GM12878 (cell line): ENCODE data around the gene SNX22. TPM values are rescaled to one million over a fixed set of nuclear protein-coding genes. Genes with fewer than 3 reads are reported as not detected.

Source experiments
- ATAC-seq: fragments of 200-7000 bp; cut with Tn5 transposase; 3 replicates; pipeline ENCODE4 v1.9.1; 2020; ENCODE audit warnings: mild to moderate bottlenecking, moderate library complexity
- BruUV-seq: library from RNA; stranded (reverse); fragments of 400-500 nt; replicated peaks from 2 replicates; lab custom pipeline; 2021; lab: Mats Ljungman, UMichigan
- CTCF ChIA-PET: fragments of 300-600 bp; sonication (Branson Sonifier 250); formaldehyde crosslinking; extraction: SDS; loops from one replicate; lab custom pipeline; 2021; ENCODE audit warnings: inconsistent platforms; lab: Yijun Ruan, JAX
- POLR2A ChIA-PET: fragments of 350-600 bp; formaldehyde crosslinking; extraction: SDS; loops from one replicate; lab custom pipeline; 2021; ENCODE audit warnings: inconsistent platforms; lab: Charles Lee
- RAD21 ChIA-PET: fragments of 300-600 bp; sonication (Branson Sonifier 250); formaldehyde crosslinking; loops from one replicate; lab custom pipeline; 2023; ENCODE audit warnings: antibody characterized with exemption; ENCODE audit not compliant: unreplicated experiment; lab: Charles Lee
- SMC1A ChIA-PET: fragments of 300-600 bp; sonication (Branson Sonifier 250); formaldehyde crosslinking; loops from one replicate; lab custom pipeline; 2023; ENCODE audit not compliant: unreplicated experiment, uncharacterized antibody; lab: Charles Lee
- DNase-seq: peaks from one replicate; pipeline ENCODE4 v3.0.0-alpha.2; 2011; ENCODE audit warnings: low read depth, low spot score
- FAIRE-seq: peaks from 3 replicates; lab custom pipeline; 2011; peaks lifted over from hg19 to GRCh38; lab: Jason Lieb, UNC
- H2AFZ ChIP-seq: 2 replicates; pipeline ENCODE4 v1.6.0; 2011; ENCODE audit warnings: low read depth, low read length, control low read depth; ENCODE audit not compliant: control insufficient read depth
- H3K27ac ChIP-seq: 2 replicates; pipeline ENCODE4 v1.5.1; 2011; ENCODE audit warnings: control low read depth; ENCODE audit not compliant: control insufficient read depth, insufficient read depth
- H3K27me3 ChIP-seq, 2 experiments: replicated peaks in 1 of 2; 2 replicates each; pipeline versions ENCODE4 v1.6.0 to v1.6.1; 2011; ENCODE audit warnings: low read length in 1 of 2; ENCODE audit not compliant: control insufficient read depth in 2 of 2, insufficient read depth in 2 of 2
- H3K36me3 ChIP-seq, 2 experiments: 2 replicates each; pipeline ENCODE4 v1.5.1; 2011; ENCODE audit warnings: low read length in 1 of 2; ENCODE audit not compliant: control insufficient read depth in 2 of 2, insufficient read depth in 2 of 2
- H3K4me1 ChIP-seq: 2 replicates; pipeline ENCODE4 v1.6.1; 2011; ENCODE audit warnings: mild to moderate bottlenecking, low read length, moderate library complexity, mixed read lengths; ENCODE audit not compliant: control insufficient read depth, insufficient read depth
- H3K4me2 ChIP-seq: 2 replicates; pipeline ENCODE4 v1.6.0; 2011; ENCODE audit warnings: control low read depth; ENCODE audit not compliant: control insufficient read depth, insufficient read depth
- H3K4me3 ChIP-seq: fragments of 200-600 bp; sonication (generic); 2 replicates; pipeline ENCODE4 v1.5.1; 2016
- H3K79me2 ChIP-seq: 2 replicates; pipeline ENCODE4 v1.6.0; 2011; ENCODE audit warnings: low read length; ENCODE audit not compliant: control insufficient read depth, insufficient read depth
- H3K9ac ChIP-seq: 2 replicates; pipeline ENCODE4 v1.8.0; 2011; ENCODE audit warnings: low read length, control low read depth, mixed read lengths; ENCODE audit not compliant: control insufficient read depth, insufficient read depth
- H3K9me3 ChIP-seq: replicated peaks from 3 replicates; pipeline ENCODE4 v1.5.1; 2011; ENCODE audit warnings: mild to moderate bottlenecking, low read length; ENCODE audit not compliant: control insufficient read depth, insufficient read depth
- H4K20me1 ChIP-seq: 2 replicates; pipeline ENCODE4 v1.6.0; 2011; ENCODE audit not compliant: control insufficient read depth, insufficient read depth
- BACH1 ChIP-seq: fragments of 450-650 bp; IDR thresholded peaks from 2 replicates; pipeline ENCODE4 v1.6.1; 2017; ENCODE audit warnings: mild to moderate bottlenecking, borderline replicate concordance
- CHD2 ChIP-seq: IDR thresholded peaks from 2 replicates; pipeline ENCODE4 v1.6.1; 2011; ENCODE audit warnings: low read depth, low read length, improper control_type of control experiment, borderline replicate concordance
- GABPA ChIP-seq: IDR thresholded peaks from 2 replicates; pipeline ENCODE4 v1.6.1; 2014; ENCODE audit warnings: antibody characterized with exemption, low read depth, mild to moderate bottlenecking, inconsistent platforms
- RAD51 ChIP-seq: fragments of 450-650 bp; IDR thresholded peaks from 2 replicates; pipeline ENCODE4 v1.6.1; 2016; ENCODE audit warnings: moderate library complexity, mild to moderate bottlenecking, inconsistent platforms
- RCOR1 ChIP-seq: conservative IDR thresholded peaks from 2 replicates; pipeline ENCODE4 v1.6.1; 2012; ENCODE audit warnings: low read depth, low read length, improper control_type of control experiment
- SMAD1 ChIP-seq: fragments of 450-650 bp; IDR thresholded peaks from 2 replicates; pipeline ENCODE4 v1.6.1; 2018; ENCODE audit warnings: mild to moderate bottlenecking, low read depth; ENCODE audit not compliant: partially characterized antibody
- STAT1 ChIP-seq: fragments of 450-650 bp; conservative IDR thresholded peaks from 2 replicates; pipeline ENCODE4 v1.6.1; 2014; ENCODE audit warnings: antibody characterized with exemption, mild to moderate bottlenecking
- ZBED1 ChIP-seq: IDR thresholded peaks from 2 replicates; pipeline ENCODE4 v1.6.1; 2016; ENCODE audit warnings: borderline replicate concordance
- ZNF274 ChIP-seq: IDR thresholded peaks from one replicate; pipeline ENCODE4 v1.8.0; 2011; ENCODE audit not compliant: insufficient read length, insufficient read depth
- ZZZ3 ChIP-seq: IDR thresholded peaks from 2 replicates; pipeline ENCODE4 v1.6.1; 2011; ENCODE audit warnings: low read depth; ENCODE audit not compliant: control insufficient read depth, insufficient read length
- WGBS: methylation state at CpG from one replicate; pipeline ENCODE4 v1.1.6; 2016; ENCODE audit warnings: low lambda C conversion rate; ENCODE audit not compliant: insufficient replicate concordance, insufficient coverage; ENCODE audit errors: missing lambda C conversion rate; 5-methylcytosine and 5-hydroxymethylcytosine counted together
- in situ Hi-C: fragments of 300-500 bp; cut with MboI; formaldehyde crosslinking; loops from 9 replicates; pipeline ENCODE4 v1.14.3; 2018; ENCODE audit warnings: mixed read lengths
- intact Hi-C: fragments of 100-400 bp; cut with micrococcal nuclease; formaldehyde crosslinking; loops from one replicate; pipeline ENCODE4 v1.14.2; 2022; ENCODE audit not compliant: unreplicated experiment
- polyA plus RNA-seq, 11 experiments: library from polyadenylated mRNA; depleted of rRNA in 4 of 11; unstranded in 6 of 11; stranded (reverse) in 5 of 11; fragments of >200 nt; fragmentation: Nextera tagmentation in 4 of 11; fragmentation: Illumina TruSeq in 1 of 11; extraction: Ambion mirVana in 4 of 11; extraction: Trizol in 1 of 11; gene quantifications; 1 replicate in 1 of 11; 2 replicates in 10 of 11; pipeline versions ENCODE4 v1.2.1 to v1.2.3, GENCODE V29; 2011 to 2016; ENCODE audit warnings: inconsistent platforms in 2 of 11, missing spikeins in 2 of 11, low read depth in 1 of 11
- total RNA-seq, 4 experiments: library from RNA; depleted of rRNA in 3 of 4; stranded (reverse); fragments of >200 nt in 3 of 4; fragmentation: Illumina TruSeq in 1 of 4; extraction: Trizol in 1 of 4; gene quantifications; 2 replicates each; pipeline versions ENCODE4 v1.2.1 to v1.2.3, GENCODE V29; 2013 to 2021
- TF ChIP-seq, protein P1 (sequence below): fragments of 450-650 bp; IDR thresholded peaks from 2 replicates; pipeline ENCODE4 v1.6.1; 2017; ENCODE audit warnings: borderline replicate concordance
- TF ChIP-seq, protein P2 (sequence below): IDR thresholded peaks from 2 replicates; pipeline ENCODE4 v1.6.1; 2011; ENCODE audit warnings: low read depth, low read length, improper control_type of control experiment, borderline replicate concordance
- TF ChIP-seq, protein P3 (sequence below): IDR thresholded peaks from 2 replicates; pipeline ENCODE4 v1.6.1; 2012; ENCODE audit warnings: mild to moderate bottlenecking, low read depth, low read length

Gene SNX22
- total and polyA plus RNA-seq, 10 of the 15 experiments (the other 5 are each of a cell fraction or from before 2014, with no cell fraction given), result 4.4 to 29.0 (median 8.7) TPM

DNA sequence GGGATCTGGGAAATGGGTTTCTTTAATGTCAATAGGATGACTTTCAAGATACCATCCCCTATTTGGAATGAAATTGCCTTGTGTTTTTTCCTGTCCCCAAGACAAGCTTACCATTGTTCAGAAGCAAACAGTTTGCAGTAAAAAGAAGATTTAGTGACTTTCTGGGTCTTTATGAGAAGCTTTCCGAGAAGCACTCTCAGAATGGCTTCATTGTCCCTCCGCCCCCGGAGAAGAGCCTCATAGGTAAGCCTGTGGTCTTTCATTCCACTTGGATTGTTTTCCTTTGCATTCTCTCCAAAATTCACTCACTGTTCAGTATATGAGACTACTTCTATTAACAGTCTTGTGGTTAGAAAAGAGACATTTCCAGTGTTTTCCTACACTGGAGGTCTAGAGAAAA, 25.6 kb upstream of the SNX22 start (continued):
- TF ChIP-seq, protein P1, sequence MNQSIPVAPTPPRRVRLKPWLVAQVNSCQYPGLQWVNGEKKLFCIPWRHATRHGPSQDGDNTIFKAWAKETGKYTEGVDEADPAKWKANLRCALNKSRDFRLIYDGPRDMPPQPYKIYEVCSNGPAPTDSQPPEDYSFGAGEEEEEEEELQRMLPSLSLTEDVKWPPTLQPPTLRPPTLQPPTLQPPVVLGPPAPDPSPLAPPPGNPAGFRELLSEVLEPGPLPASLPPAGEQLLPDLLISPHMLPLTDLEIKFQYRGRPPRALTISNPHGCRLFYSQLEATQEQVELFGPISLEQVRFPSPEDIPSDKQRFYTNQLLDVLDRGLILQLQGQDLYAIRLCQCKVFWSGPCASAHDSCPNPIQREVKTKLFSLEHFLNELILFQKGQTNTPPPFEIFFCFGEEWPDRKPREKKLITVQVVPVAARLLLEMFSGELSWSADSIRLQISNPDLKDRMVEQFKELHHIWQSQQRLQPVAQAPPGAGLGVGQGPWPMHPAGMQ, result no peak
- no peak for TF ChIP-seq ZNF274
- no peak for TF ChIP-seq SMAD1
- TF ChIP-seq, protein P2, sequence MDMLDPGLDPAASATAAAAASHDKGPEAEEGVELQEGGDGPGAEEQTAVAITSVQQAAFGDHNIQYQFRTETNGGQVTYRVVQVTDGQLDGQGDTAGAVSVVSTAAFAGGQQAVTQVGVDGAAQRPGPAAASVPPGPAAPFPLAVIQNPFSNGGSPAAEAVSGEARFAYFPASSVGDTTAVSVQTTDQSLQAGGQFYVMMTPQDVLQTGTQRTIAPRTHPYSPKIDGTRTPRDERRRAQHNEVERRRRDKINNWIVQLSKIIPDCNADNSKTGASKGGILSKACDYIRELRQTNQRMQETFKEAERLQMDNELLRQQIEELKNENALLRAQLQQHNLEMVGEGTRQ, result no peak

DNA sequence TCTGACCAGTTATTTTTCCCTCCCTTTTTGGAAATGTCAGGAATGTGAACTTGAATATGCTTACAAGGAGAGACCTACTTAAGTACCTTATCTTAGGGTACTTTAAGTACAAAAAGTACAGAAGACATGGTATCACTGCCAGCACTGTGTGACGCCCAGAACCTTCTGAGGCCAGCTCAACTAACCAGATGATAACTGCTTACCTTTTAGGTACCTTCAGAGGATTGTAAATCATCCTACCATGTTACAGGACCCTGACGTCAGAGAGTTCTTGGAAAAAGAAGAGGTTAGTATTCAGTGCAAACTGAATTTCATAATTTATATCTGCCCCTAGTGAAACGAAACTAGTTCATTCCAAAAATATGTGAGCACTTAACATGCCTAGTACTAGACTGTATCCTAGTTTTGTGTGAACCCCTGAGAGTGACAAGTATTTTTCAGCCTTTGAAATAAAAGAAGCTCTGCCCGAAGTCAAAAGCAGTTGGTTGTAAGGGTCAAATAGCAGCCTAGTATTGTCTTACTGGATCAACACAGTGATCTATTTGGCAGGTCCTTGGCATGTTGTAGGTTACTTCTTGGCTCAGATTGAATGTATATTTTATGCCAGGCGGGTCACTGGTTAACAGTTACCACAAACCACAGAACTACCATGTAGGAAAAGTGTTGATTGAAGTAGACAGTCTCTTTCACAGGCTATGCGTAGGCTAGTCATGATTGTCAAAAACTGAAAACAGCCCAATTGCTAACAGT, 23.8 kb upstream of the SNX22 start:
- RAD21 ChIA-PET, result no interaction called here
- Histone ChIP-seq H3K4me1 (no peaks in the 10 kb centered on the region), H3K27me3 (no peaks in the 10 kb centered on the region), H3K9me3 (no peaks in the 10 kb centered on the region; the same call in 2 of the 3 replicates), H3K36me3 (peaks cover 23 to 48% of the 10 kb centered on the region in 2 experiments), H2AFZ (no peak overlapping the region), H3K27ac (no peak overlapping the region), H3K4me2 (no peak overlapping the region), H3K9ac (no peak overlapping the region), H4K20me1 (no peaks in the 10 kb centered on the region), H3K79me2 (no peaks in the 10 kb centered on the region), H3K4me3 (no peak overlapping the region)
- CTCF ChIA-PET, result no interaction called here
- WGBS, result 80% methylated on average over 6 of the region's 6 CpGs
- SMC1A ChIA-PET, result no interaction called here
- no peak for DNase-seq
- no TSS peak for BruUV-seq
- intact Hi-C loops (no loop called here), in situ Hi-C loops (no loop called here)
- TF ChIP-seq, protein P3, sequence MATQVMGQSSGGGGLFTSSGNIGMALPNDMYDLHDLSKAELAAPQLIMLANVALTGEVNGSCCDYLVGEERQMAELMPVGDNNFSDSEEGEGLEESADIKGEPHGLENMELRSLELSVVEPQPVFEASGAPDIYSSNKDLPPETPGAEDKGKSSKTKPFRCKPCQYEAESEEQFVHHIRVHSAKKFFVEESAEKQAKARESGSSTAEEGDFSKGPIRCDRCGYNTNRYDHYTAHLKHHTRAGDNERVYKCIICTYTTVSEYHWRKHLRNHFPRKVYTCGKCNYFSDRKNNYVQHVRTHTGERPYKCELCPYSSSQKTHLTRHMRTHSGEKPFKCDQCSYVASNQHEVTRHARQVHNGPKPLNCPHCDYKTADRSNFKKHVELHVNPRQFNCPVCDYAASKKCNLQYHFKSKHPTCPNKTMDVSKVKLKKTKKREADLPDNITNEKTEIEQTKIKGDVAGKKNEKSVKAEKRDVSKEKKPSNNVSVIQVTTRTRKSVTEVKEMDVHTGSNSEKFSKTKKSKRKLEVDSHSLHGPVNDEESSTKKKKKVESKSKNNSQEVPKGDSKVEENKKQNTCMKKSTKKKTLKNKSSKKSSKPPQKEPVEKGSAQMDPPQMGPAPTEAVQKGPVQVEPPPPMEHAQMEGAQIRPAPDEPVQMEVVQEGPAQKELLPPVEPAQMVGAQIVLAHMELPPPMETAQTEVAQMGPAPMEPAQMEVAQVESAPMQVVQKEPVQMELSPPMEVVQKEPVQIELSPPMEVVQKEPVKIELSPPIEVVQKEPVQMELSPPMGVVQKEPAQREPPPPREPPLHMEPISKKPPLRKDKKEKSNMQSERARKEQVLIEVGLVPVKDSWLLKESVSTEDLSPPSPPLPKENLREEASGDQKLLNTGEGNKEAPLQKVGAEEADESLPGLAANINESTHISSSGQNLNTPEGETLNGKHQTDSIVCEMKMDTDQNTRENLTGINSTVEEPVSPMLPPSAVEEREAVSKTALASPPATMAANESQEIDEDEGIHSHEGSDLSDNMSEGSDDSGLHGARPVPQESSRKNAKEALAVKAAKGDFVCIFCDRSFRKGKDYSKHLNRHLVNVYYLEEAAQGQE, result no peak
- TF ChIP-seq BACH1, result no peak
- TF ChIP-seq RAD51, result no peak
- TF ChIP-seq GABPA, result no peak
- no peak for TF ChIP-seq STAT1
- no peak for TF ChIP-seq CHD2
- no peak for TF ChIP-seq ZBED1
- no peak for TF ChIP-seq ZZZ3
- TF ChIP-seq RCOR1, result no peak
- POLR2A ChIA-PET, result no interaction called here
- no peak for ATAC-seq
- FAIRE-seq, result no peak
